Parathyroid adenoma (tissue), 2 donors: ENCODE measurements around the gene GOLGB1.

Experiments
- H2AFZ ChIP-seq: fragments of 300-600 bp; sonication (generic); one replicate; pipeline ENCODE4 v1.7.0; 2017; ENCODE audit warnings: antibody characterized with exemption, mild to moderate bottlenecking
- H3K27ac ChIP-seq: fragments of 300-600 bp; sonication (generic); one replicate; pipeline ENCODE4 v1.7.0; 2017
- H3K27me3 ChIP-seq: fragments of 300-600 bp; sonication (generic); one replicate; pipeline ENCODE4 v1.7.0; 2017; ENCODE audit warnings: low read length; ENCODE audit not compliant: control insufficient read depth, insufficient read depth
- H3K36me3 ChIP-seq: fragments of 300-600 bp; sonication (generic); one replicate; pipeline ENCODE4 v1.7.0; 2017; ENCODE audit warnings: low read length; ENCODE audit not compliant: control insufficient read depth, insufficient read depth
- H3K4me1 ChIP-seq: fragments of 300-600 bp; sonication (generic); one replicate; pipeline ENCODE4 v1.7.0; 2017; ENCODE audit warnings: control low read depth
- H3K4me2 ChIP-seq: fragments of 300-600 bp; sonication (generic); one replicate; pipeline ENCODE4 v1.7.0; 2017; ENCODE audit warnings: low read length
- H3K4me3 ChIP-seq: fragments of 300-600 bp; sonication (generic); one replicate; pipeline ENCODE4 v1.7.0; 2017; ENCODE audit warnings: low read depth, low read length
- H3K79me2 ChIP-seq: fragments of 300-600 bp; sonication (generic); one replicate; pipeline ENCODE4 v1.7.0; 2017; ENCODE audit warnings: control low read depth
- H3K9ac ChIP-seq: fragments of 300-600 bp; sonication (generic); one replicate; pipeline ENCODE4 v1.7.0; 2017; ENCODE audit warnings: mild to moderate bottlenecking
- H3K9me3 ChIP-seq: fragments of 300-600 bp; sonication (generic); one replicate; pipeline ENCODE4 v1.7.0; 2017; ENCODE audit warnings: low read length; ENCODE audit not compliant: control insufficient read depth
- CTCF ChIP-seq: fragments of 300-600 bp; sonication (generic); IDR thresholded peaks from one replicate; pipeline ENCODE4 v1.7.0; 2017; ENCODE audit warnings: antibody characterized with exemption, mild to moderate bottlenecking
- donor health status: primary hyperparathyroidism.

GOLGB1 gene

GRCh38 chr3:121627622-121628021 is 121.9 kb downstream of the GOLGB1 start:
- Histone ChIP-seq H3K4me2 (no peak overlapping the region), H3K79me2 (no peaks in the 10 kb centered on the region), H3K9ac (no peak overlapping the region), H2AFZ (no peak overlapping the region), H3K4me1 (no peaks in the 10 kb centered on the region), H3K27ac (no peak overlapping the region), H3K4me3 (no peak overlapping the region), H3K36me3 (no peaks in the 10 kb centered on the region), H3K9me3 (no peaks in the 10 kb centered on the region), H3K27me3 (no peaks in the 10 kb centered on the region)
- TF ChIP-seq CTCF = no peak

- TF ChIP-seq CTCF = no peak
- no peaks in the 10 kb centered on the region for H3K79me2 ChIP-seq
- no peak overlapping the region for H3K4me3 ChIP-seq
- H3K4me1 ChIP-seq = no peaks in the 10 kb centered on the region
- no peak overlapping the region for H2AFZ ChIP-seq
- H3K4me2 ChIP-seq = no peak overlapping the region
- no peak overlapping the region for H3K27ac ChIP-seq
- no peaks in the 10 kb centered on the region for H3K27me3 ChIP-seq
- H3K9me3 ChIP-seq = no peaks in the 10 kb centered on the region
- H3K36me3 ChIP-seq = no peaks in the 10 kb centered on the region
- no peak overlapping the region for H3K9ac ChIP-seq
Observed at GRCh38 chr3:121627211-121627610, 122.3 kb downstream of the GOLGB1 start.

GRCh38 chr3:121626495-121626894 is 123.0 kb downstream of the GOLGB1 start:
- Histone ChIP-seq H3K4me1 (no peaks in the 10 kb centered on the region), H3K9me3 (no peaks in the 10 kb centered on the region), H3K27ac (no peak overlapping the region), H3K9ac (no peak overlapping the region), H2AFZ (no peak overlapping the region), H3K36me3 (no peaks in the 10 kb centered on the region), H3K4me2 (no peak overlapping the region), H3K79me2 (no peaks in the 10 kb centered on the region), H3K27me3 (no peaks in the 10 kb centered on the region), H3K4me3 (no peak overlapping the region)
- no peak for TF ChIP-seq CTCF

GRCh38 chr3:121624147-121624899 is 125.2 kb downstream of the GOLGB1 start:
- no peaks in the 10 kb centered on the region for H3K4me1 ChIP-seq
- H3K4me3 ChIP-seq = no peak overlapping the region
- H3K9ac ChIP-seq = no peak overlapping the region
- no peaks in the 10 kb centered on the region for H3K79me2 ChIP-seq
- no peak overlapping the region for H3K4me2 ChIP-seq
- no peak for TF ChIP-seq CTCF
- H3K27me3 ChIP-seq = no peaks in the 10 kb centered on the region
- H3K9me3 ChIP-seq = no peaks in the 10 kb centered on the region
- H3K36me3 ChIP-seq = no peaks in the 10 kb centered on the region
- no peak overlapping the region for H2AFZ ChIP-seq
- no peak overlapping the region for H3K27ac ChIP-seq

GRCh38 chr3:121621491-121621890 is 128.1 kb downstream of the GOLGB1 start:
- Histone ChIP-seq H3K27ac (no peak overlapping the region), H3K9ac (no peak overlapping the region), H3K9me3 (no peaks in the 10 kb centered on the region), H3K27me3 (no peaks in the 10 kb centered on the region), H3K4me1 (no peaks in the 10 kb centered on the region), H3K4me2 (no peak overlapping the region), H3K36me3 (no peaks in the 10 kb centered on the region), H3K79me2 (no peaks in the 10 kb centered on the region), H2AFZ (no peak overlapping the region), H3K4me3 (no peak overlapping the region)
- TF ChIP-seq CTCF = no peak
